Tibial nerve (tissue), 4 donors: ENCODE measurements around the gene IMP3. TPM values are rescaled to one million over a fixed set of nuclear protein-coding genes. Genes with fewer than 3 reads are reported as not detected.

Experiments used
- DNase-seq, 2 donors: peaks; one replicate each; pipeline ENCODE4 v3.0.0-alpha.2; 2019; ENCODE audit warnings: low spot score in 2 of 2
- H3K27ac ChIP-seq, 4 donors: fragments of 200-600 bp; sonication (generic) in 3 of 4; one replicate each; pipeline ENCODE4 v1.5.1; 2017 to 2019; ENCODE audit warnings: mild to moderate bottlenecking in 1 of 4
- H3K27me3 ChIP-seq, 2 donors: fragments of 200-600 bp; sonication (generic) in 1 of 2; one replicate each; pipeline versions ENCODE4 v1.5.1 to v1.6.0; 2017 to 2019
- H3K36me3 ChIP-seq, 3 donors: fragments of 200-600 bp; sonication (generic); one replicate each; pipeline ENCODE4 v1.5.1; 2018 to 2019
- H3K4me1 ChIP-seq, 4 donors: fragments of 200-600 bp; sonication (generic) in 3 of 4; one replicate each; pipeline ENCODE4 v1.5.1; 2017 to 2019
- H3K4me3 ChIP-seq, 4 donors: fragments of 200-600 bp; sonication (generic) in 3 of 4; one replicate each; pipeline ENCODE4 v1.5.1; 2017 to 2019; ENCODE audit warnings: mild to moderate bottlenecking in 1 of 4, moderate library complexity in 1 of 4
- H3K9me3 ChIP-seq, 4 donors: fragments of 200-600 bp; sonication (generic) in 3 of 4; one replicate each; pipeline ENCODE4 v1.5.1; 2017 to 2019
- EP300 ChIP-seq, 2 donors: sonication (generic); formaldehyde crosslinking; IDR thresholded peaks; one replicate each; pipeline ENCODE4 v1.6.1; 2017; ENCODE audit warnings: antibody characterized with exemption in 2 of 2, mild to moderate bottlenecking in 1 of 2
- POLR2A ChIP-seq, 2 donors: fragments of 450-650 bp; IDR thresholded peaks; one replicate each; pipeline ENCODE4 v1.6.1; 2017; ENCODE audit warnings: antibody characterized with exemption in 2 of 2, mild to moderate bottlenecking in 2 of 2, moderate library complexity in 2 of 2
- WGBS, 2 donors: methylation state at CpG; one replicate each; pipeline ENCODE4 v1.1.5; 2018; 5-methylcytosine and 5-hydroxymethylcytosine counted together
- total RNA-seq, 4 donors: library from RNA; depleted of rRNA; stranded (reverse); fragments of >200 nt; gene quantifications; one replicate each; pipeline ENCODE4 v1.1.0, GENCODE V29; 2016
- TF ChIP-seq, protein P1 (sequence below), 5 experiments: fragments of 200-600 bp in 3 of 5; fragments of 450-650 bp in 2 of 5; sonication (generic) in 3 of 5; IDR thresholded peaks; one replicate each; pipeline ENCODE4 v1.5.1; 2016 to 2019; ENCODE audit warnings: antibody characterized with exemption in 5 of 5, mild to moderate bottlenecking in 3 of 5, moderate library complexity in 2 of 5

Gene IMP3
- total RNA-seq, 4 donors from 2014 or later: 163 to 179 (median 170) TPM

DNA sequence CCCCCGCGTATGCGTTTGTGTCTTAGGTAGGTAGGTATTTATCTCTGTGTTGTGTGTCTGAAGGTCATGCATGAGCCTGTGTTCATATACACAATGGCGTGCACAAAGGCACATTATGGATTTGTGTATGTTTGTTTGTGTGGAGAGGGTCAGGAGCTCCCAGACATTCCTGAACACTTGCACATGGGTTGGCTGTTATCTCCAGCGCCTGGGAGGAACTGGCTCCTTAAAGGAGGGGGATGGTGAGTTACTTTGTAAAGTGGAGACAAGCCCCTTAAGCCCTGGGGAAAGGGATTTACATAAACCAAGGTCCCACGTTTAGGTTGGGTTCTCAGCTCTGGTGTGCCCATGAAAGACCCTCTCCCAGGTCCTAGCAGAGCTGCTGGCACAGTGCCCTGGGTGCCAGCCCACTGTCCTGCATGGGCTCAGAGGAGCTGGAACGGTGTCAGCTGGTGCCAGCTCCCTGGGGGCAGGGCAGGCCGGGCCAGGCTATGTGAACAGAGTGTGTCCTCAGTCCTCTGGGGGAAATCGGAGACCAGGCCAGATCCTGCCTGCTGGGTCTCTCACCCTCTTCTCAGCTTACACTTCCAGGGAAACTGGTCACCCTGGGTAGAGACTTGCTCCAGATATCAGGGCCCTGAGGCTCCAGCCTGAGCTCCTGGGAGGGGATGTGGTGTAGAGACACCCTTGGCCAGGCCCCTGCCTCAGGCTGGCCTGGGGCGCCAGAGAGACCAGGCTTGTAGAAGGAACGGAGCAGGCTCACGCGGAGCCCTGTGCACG lies 32.8 kb upstream of the IMP3 start:
- H3K4me3 ChIP-seq: no peak overlapping the region
- peak overlapping the region; percentile 43 to 87 (median 82) for H3K27ac ChIP-seq
- H3K9me3 ChIP-seq: no peaks in the 10 kb centered on the region
- no peaks in the 10 kb centered on the region for H3K27me3 ChIP-seq
- no peak for DNase-seq
- 20 to 26% methylated on average over 7 to 14 of the region's 14 CpGs for WGBS, 2 donors
- TF ChIP-seq EP300 (IDR thresholded peaks at IDR 0.05): peak in 1 of 2 donors; percentile 47
- no peak for TF ChIP-seq POLR2A (IDR thresholded peaks at IDR 0.05)
- H3K36me3 ChIP-seq: peaks cover 0 to 30% (median under 1%) of the 10 kb centered on the region in 3 donors
- H3K4me1 ChIP-seq: peaks cover 0 to 64% (median 30%) of the 10 kb centered on the region in 4 donors

DNA sequence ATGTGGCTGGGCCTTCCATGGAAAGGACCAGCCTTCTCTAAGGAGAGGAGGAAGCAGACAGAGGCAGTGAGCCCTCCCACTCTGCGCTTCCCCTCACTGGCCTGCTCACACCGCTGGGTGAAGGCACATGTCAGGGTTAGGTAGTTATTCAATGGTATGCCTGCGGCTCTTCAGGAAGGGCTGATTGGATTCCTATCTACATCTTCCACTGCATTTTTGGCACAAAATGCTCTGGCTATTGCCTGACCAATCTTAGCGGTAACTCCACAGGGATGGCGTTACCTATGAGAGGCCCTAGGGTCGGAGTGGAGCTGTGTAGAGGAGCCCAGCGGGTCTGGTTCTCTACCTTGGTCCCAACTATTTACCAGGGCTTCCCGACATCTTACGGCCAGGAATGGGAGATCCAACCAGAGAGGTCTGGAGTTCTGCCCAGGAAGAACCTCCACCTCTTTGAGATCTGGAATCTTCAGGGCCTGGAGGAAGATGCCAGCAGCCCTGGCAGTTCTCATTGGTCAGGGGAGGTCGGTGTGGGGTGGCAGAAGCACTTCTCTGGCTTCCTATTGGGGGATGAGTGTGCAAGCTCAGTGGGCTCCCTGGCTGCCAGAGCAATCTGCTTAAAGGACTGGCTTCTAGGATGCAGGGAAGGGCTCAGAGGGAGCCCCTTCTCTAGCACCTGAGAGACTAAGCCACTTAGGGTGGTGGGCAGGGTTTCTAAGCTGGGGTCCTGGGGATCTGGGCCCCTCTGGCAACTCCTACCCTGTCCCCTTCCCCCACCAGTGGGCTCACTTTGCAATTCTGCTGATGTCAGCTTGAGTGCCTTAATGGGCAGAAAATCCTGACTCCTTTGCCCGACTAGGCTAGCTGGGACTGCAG lies 31.9 kb upstream of the IMP3 start:
- TF ChIP-seq, protein P1, sequence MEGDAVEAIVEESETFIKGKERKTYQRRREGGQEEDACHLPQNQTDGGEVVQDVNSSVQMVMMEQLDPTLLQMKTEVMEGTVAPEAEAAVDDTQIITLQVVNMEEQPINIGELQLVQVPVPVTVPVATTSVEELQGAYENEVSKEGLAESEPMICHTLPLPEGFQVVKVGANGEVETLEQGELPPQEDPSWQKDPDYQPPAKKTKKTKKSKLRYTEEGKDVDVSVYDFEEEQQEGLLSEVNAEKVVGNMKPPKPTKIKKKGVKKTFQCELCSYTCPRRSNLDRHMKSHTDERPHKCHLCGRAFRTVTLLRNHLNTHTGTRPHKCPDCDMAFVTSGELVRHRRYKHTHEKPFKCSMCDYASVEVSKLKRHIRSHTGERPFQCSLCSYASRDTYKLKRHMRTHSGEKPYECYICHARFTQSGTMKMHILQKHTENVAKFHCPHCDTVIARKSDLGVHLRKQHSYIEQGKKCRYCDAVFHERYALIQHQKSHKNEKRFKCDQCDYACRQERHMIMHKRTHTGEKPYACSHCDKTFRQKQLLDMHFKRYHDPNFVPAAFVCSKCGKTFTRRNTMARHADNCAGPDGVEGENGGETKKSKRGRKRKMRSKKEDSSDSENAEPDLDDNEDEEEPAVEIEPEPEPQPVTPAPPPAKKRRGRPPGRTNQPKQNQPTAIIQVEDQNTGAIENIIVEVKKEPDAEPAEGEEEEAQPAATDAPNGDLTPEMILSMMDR (IDR thresholded peaks at IDR 0.05): no peak
- TF ChIP-seq EP300 (IDR thresholded peaks at IDR 0.05): no peak
- TF ChIP-seq POLR2A (IDR thresholded peaks at IDR 0.05): no peak
- H3K4me1 ChIP-seq: peaks cover 0 to 72% (median 38%) of the 10 kb centered on the region in 4 donors
- no peaks in the 10 kb centered on the region for H3K9me3 ChIP-seq
- H3K27me3 ChIP-seq: no peaks in the 10 kb centered on the region
- no peak overlapping the region for H3K4me3 ChIP-seq
- no peak for DNase-seq
- WGBS, 2 donors: 67 to 71% methylated on average over 11 of the region's 11 CpGs
- H3K27ac ChIP-seq: peak overlapping the region in 3 of 4 donors; percentile 77 to 87 (median 86)
- peaks cover 0 to 21% (median 0%) of the 10 kb centered on the region in 3 donors for H3K36me3 ChIP-seq

DNA sequence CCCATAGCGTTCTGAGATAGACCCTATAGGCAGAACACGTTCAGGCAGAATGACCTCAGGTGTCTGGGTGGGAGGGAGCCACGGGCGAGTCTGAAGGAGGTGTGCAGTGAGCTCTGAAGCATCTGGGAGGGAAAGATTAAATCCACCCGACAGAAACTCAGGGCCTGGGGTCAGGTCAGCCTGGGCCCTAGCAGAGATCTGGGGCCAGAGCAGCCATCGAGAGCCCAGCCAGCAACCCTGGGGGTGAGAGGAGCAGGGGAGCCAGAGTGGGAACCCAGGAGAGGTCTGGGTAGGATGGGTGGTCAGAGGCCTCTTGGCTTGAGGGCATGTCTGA lies 29.8 kb upstream of the IMP3 start:
- H3K9me3 ChIP-seq: no peaks in the 10 kb centered on the region
- peak overlapping the region in 2 of 4 donors; percentile 4 to 11 for H3K27ac ChIP-seq
- H3K4me3 ChIP-seq: no peak overlapping the region
- H3K36me3 ChIP-seq: no peaks in the 10 kb centered on the region
- H3K27me3 ChIP-seq: no peaks in the 10 kb centered on the region
- no peak for DNase-seq
- no peak for TF ChIP-seq EP300 (IDR thresholded peaks at IDR 0.05)
- TF ChIP-seq POLR2A (IDR thresholded peaks at IDR 0.05): no peak
- TF ChIP-seq, protein P1 (IDR thresholded peaks at IDR 0.05): no peak
- peaks cover 0 to 68% (median 39%) of the 10 kb centered on the region in 4 donors for H3K4me1 ChIP-seq
- 65 to 73% methylated on average over 6 of the region's 6 CpGs for WGBS, 2 donors

DNA sequence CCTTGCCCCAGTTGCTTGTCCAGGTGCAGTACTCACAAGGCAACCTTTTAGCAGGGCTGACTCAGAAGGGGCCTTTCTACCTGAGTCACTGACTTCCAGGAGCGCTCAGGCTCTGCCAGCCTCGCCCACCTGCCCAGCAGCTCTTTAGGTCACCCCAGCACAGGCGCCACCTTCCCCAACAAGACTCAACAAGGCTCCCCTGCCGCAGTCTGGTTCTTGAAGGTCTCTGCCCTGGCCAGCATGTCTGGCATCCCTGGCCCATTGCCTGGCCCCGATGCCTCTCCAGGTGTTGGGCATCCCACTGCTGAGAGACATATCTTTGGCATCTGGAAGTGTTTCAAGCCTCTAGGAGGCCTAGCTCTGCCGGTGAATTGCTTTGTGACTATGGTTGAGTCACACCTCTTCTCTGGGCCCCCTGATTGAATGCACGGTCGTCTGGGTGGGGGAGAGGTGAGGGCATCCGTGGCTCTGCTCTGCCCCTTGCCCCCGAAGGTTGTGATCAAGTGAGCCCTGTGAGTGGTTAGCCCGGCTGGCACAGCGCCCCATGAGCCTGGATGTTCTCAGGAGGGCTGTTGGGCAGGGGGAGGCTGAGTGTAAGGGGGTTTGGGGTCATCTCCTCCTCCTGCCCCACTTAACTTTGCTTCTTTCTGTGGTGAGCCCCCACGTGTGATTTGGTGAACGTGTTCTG lies 29.3 kb upstream of the IMP3 start:
- WGBS, 2 donors: 77 to 82% methylated on average over 14 of the region's 14 CpGs
- TF ChIP-seq EP300 (IDR thresholded peaks at IDR 0.05) (no peak), POLR2A (IDR thresholded peaks at IDR 0.05) (no peak)
- H3K36me3 ChIP-seq: no peaks in the 10 kb centered on the region
- H3K4me1 ChIP-seq: peaks cover 0 to 63% (median 37%) of the 10 kb centered on the region in 4 donors
- H3K27ac ChIP-seq: peak overlapping the region in 1 of 4 donors; percentile 18
- no peaks in the 10 kb centered on the region for H3K9me3 ChIP-seq
- no peak for DNase-seq
- no peaks in the 10 kb centered on the region for H3K27me3 ChIP-seq
- H3K4me3 ChIP-seq: no peak overlapping the region

DNA sequence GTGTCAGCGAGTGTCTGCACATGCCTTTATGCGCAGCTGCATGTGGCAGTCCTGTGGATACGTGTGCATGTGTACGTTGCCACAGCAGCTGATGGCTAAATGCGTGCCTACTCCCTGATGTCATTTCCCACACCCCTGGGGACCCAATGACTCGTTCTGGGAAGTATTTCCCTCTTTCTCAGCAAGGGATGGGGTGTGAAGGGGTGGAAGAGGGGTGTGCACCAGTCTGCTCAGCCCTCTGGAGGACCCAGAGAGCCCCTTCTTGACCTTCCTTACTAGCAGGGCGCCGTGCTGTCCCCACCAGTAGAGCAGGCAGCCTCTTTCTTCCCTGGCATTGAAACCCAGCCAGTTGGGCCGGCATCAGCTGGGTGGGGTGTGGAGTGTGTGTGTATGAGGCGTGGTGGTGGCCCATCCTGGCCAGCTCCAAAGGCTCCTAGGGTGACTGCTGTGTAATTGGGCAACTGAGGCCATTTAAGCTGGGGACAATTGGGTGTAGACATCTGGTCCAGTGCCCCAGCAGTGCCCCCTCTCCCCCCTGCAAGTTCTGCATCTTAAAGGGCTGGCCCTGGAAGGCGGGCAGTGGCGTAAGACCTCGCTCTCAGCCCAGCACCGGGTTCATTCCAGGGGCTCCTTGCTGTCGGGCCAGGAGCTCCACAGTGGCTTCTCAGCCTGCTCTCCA lies 26.9 kb upstream of the IMP3 start:
- peaks cover 0 to 9% (median 0%) of the 10 kb centered on the region in 3 donors for H3K36me3 ChIP-seq
- H3K27me3 ChIP-seq: no peaks in the 10 kb centered on the region
- TF ChIP-seq EP300 (IDR thresholded peaks at IDR 0.05): peak in 1 of 2 donors; percentile 85
- no peak for TF ChIP-seq POLR2A (IDR thresholded peaks at IDR 0.05)
- peak in 1 of 2 donors; percentile 47 for DNase-seq
- WGBS, 2 donors: 32 to 48% methylated on average over 6 to 15 of the region's 15 CpGs
- H3K4me3 ChIP-seq: no peak overlapping the region
- H3K9me3 ChIP-seq: no peaks in the 10 kb centered on the region
- peak overlapping the region; percentile 54 to 78 (median 67) for H3K27ac ChIP-seq
- H3K4me1 ChIP-seq: peaks cover 0 to 50% (median 21%) of the 10 kb centered on the region in 4 donors
